ENCODE data around the gene PHF11.
"Not testable (repeated sequence)": the region's sequence is repeated elsewhere in the genome, so short reads cannot be mapped to it uniquely, and the experiment has no call there.

Gene PHF11

DNA sequence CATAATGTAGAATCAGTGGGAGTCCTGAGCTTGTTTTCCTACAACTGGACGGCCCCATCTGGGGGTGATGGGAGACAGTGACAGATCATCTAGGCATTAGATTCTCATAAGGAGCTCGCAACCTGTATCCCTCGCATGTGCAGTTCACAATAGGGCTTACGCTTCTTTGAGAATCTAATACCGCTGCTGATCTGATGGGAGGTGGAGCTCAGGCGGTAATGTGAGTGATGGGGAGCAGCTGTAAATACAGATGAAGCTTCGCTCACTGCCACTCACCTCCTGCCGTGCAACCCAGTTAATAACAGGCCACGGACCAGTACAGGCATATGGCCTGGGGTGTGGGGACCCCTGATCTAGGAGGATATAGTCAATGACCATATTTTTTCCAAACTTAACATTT is 50.8 kb downstream of the PHF11 start:
- no peak for DNase-seq (ENCODE audit: low read depth)

DNA sequence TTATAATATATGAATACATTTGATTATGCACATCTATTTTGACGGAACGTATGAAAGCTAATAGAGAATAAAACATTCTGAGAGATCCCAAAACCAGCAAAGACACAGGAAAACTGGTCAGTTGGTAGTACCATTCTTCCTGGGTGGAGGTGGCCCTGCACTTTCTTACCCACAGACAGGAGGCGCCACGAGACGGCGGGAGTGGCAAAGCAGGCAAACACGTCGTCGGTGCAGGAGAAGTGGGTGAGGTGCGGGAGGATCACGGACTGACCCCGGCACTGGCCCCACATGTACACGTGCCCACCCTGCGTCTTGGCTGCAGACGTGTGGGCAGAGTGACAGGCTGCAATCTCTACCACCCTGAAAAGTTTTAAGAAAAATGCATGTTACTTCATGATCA is 53.5 kb downstream of the PHF11 start:
- no peak for DNase-seq (ENCODE audit: low read depth)

DNA sequence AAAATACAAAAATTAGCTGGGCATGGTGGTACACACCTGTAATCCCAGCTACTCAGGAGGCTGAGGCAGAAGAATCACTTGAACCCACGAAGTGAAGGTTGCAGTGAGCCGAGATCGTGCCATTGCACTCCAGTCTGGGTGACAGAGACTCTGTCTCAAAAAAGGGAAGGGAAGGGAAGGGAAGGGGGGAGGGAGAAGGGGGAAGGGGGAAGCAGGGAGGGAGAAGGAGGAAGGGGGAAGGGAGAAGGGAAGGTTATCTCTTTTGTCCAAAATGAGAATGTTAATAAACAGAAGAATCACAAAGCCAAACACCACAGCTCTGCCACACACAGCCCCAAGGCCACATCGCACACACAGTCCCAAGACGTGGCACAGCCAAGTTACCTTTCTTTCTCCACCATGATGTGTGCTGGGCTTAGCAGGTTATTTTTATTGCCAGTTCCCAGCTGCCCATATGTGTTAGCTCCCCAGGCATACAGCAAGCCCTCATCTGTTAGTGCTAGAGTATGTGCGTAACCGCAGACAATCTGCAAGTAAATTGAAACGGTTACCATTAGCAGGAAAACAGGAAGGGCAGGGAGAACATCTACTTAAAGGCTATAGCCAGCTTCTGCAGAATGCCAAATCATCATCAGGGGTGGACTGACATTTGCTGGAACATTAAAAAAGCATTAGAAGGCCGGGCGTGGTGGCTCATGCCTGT is 55.3 kb downstream of the PHF11 start:
- no peak for DNase-seq (ENCODE audit: low read depth)

DNA sequence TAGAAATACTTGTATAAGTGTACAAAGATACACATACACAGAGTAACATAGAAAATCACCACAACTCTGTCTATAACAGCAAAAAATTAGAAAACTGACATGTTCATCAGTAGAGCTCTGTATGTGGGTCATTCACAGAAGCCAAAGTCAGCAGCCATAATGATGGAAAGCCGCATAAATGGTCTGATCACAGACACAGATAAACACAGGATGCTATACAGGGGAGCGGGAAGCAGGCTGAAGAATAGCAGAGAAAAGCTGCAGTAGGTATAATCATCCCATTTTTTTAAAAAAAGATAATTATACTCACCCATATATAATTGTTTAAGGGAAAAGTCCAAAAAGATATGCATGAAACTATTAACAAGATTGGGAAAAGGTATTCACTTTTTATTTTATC is 58.1 kb downstream of the PHF11 start:
- no peak for DNase-seq (ENCODE audit: low read depth)

DNA sequence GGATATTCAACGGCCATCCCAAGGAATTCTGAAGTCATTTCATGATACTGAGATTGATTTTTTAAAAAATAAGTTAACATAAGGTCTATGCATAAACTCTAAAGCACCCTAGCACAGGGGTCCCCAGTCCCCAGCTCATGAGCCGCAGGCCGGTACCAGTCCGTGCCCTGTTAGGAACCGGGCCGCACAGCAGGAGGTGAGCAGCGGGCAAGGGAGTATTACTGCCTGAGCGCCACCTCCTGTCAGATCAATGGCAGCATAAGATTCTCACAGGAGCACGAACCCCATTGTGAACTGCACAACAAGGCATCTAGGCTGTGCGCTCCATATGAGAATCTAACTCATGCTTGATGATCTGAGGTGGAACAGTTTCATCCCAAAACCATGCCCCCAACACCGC is 58.6 kb downstream of the PHF11 start:
- no peak for DNase-seq (ENCODE audit: low read depth)

DNA sequence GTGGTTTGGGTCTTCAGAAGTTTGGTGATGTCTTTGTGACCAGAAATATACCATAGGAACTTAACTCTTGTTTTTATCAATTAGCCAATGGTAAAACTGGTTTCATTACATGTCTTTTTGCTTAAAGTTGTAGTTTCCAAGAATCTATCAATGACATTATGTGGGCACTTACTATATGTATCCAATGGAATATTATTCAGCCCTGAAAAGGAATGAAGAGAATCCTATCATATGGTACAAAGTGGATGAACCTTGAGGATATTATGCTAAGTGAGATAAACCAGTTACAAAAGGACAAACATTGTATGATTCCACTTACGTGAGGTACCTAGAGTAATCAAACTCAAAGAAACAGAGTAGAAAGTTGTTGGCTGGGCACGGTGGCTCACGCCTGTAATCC is 63.3 kb downstream of the PHF11 start:
- DNase-seq (ENCODE audit: low read depth) = no peak

DNA sequence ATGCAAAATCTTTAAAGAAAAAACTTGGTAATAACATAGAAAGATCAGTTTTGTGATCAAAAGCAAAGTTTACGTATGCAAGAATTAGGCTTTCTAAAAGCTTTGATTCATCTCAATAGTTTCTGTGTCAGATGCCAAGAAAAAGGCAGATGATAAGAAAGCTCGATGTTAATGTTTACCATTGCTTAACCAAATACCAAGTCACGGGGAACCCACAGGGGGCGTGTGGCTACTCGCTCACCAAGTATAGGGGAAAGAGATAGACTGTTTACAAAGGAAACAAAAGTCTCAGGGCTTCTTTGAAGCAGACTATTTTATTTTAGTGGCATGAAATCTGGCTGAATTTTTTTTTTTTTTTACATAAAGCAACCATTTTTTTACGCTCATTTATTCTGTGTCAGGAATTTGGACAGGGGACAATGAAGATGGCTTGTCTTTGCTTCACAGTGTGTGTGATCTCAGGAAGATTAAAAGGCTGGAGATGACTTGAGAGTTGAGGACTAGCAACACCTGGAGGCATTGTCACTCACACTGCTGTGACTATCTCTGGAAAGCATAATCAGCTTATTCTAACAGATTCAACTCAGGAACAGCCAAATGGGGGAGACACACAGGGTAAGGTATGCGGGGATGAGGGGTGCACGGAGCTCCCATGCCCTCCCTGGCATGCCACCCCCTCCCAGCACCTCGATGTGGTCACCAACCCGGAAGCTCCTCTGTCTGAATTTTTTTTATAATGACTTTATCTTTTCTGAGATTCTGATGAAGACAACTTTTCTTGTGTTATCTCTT is 64.7 kb downstream of the PHF11 start:
- no peak for DNase-seq (ENCODE audit: low read depth)

DNA sequence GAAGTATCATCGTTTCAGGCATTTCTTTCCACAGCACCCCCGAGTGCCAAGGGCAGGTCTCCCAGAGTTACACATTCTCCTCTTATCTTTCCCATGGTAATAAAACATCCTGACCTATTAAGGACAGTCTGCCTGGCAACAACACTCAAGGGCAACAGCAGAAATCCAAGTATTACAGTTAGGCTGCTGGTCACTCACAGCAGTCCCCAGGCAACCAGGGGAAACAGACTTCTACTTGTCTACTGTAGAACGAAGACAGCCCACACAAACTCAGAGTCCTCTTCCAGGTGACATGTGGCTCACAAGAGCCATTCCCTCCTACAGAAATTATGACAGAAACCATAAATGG is 65.3 kb downstream of the PHF11 start:
- DNase-seq (ENCODE audit: low read depth) = no peak

DNA sequence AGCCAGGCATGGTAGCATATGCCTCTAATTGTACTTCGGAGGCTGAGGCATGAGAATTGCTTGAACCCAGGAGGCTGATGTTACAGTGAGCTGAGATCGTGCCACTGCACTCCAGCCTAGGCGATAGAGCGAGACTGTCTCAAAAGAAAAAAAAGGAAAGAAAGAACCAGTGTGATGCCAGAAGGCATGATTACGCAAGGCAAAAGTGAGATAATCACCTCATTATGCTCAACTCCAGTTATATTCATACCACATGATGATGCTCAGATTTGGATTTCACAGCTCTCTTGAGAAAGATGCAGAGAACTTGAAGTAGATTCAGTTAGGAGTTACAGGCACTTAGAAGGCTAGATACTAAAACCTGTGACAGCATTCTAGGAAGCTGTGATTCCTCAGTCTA is 67.8 kb downstream of the PHF11 start:
- no peak for DNase-seq (ENCODE audit: low read depth)

DNA sequence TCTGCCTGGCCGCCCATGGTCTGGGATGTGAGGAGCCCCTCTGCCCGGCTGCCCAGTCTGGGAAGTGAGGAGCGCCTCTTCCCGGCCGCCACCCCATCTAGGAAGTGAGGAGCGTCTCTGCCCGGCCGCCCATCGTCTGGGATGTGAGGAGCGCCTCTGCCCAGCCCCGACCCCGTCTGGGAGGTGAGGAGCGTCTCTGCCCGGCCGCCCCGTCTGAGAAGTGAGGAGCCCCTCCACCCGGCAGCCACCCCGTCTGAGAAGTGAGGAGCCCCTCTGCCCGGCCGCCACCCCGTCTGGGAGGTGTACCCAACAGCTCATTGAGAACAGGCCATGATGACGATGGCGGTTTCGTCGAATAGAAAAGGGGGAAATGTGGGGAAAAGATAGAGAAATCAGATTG is 69.7 kb downstream of the PHF11 start:
- DNase-seq (ENCODE audit: low read depth) = not testable (repeated sequence)

DNA sequence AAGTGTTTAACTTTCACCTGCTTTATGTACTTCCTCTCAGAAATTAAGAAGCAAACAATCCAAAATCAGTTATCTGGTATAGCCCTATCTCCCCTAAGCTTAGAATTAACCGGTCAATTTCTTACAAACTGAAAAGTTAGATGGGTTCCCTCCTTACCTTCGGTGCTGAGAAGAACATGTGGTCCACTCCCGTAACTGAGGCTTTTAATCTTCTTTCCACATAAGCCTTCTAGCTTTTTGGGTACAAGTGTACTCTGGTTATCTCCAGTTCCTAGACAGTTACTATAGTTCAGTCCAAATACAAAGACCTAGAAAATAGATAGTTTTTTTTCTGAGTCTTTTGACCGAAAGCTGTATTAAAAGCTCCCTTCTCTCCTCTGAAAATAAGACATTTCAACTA is 70.7 kb downstream of the PHF11 start:
- DNase-seq (ENCODE audit: low read depth) = no peak

DNA sequence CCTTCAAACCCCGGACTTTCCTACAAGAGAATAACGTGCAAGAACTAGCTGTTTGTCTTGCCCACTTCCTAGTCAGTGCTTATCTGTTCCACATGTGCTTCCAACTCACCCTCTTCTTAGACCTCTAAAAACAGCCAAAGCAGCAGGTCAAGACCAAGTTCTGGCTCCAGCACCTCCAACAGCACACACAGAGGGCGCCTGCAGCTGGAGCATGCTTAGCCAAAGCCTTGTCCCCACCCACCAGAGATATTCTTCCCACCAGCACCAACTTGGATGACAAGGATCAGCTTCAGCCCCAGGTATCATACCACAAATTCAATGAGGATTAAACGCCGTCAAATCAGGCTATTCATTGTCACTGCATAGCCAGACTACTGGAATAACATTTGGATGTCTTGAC is 71.7 kb downstream of the PHF11 start:
- no peak for DNase-seq (ENCODE audit: low read depth)

DNA sequence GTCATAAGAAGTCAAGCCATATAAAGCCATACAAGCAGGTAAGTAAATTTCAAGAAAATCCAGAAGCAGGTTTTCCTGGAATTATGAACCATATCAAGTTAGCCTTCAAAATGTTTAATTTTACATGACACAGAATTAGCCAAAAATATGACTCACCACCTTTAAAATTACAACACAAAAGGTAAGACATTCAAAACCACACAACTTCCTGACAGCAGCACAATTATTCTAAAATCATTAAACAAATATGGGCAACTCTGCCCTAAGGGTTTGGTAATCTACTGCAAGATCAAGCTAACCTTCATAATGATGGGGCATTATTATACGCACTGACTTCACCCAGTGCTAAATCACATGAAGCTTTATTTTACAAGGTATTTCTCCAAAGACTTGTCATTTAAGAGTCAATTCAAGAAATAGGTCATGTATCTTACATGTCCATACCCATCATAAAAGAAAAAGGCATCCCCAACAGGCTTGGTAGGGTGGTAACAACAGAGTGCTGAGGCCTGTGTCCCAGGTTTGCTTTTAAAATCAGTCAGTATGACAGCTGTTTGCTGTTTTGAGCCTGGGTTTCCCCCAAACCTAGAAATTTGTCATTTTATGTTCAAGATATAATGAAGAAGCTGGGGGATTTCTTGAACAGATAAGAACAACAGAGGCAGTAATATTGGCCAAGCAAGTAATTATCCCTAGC is 74.4 kb downstream of the PHF11 start:
- DNase-seq (ENCODE audit: low read depth) = no peak

DNA sequence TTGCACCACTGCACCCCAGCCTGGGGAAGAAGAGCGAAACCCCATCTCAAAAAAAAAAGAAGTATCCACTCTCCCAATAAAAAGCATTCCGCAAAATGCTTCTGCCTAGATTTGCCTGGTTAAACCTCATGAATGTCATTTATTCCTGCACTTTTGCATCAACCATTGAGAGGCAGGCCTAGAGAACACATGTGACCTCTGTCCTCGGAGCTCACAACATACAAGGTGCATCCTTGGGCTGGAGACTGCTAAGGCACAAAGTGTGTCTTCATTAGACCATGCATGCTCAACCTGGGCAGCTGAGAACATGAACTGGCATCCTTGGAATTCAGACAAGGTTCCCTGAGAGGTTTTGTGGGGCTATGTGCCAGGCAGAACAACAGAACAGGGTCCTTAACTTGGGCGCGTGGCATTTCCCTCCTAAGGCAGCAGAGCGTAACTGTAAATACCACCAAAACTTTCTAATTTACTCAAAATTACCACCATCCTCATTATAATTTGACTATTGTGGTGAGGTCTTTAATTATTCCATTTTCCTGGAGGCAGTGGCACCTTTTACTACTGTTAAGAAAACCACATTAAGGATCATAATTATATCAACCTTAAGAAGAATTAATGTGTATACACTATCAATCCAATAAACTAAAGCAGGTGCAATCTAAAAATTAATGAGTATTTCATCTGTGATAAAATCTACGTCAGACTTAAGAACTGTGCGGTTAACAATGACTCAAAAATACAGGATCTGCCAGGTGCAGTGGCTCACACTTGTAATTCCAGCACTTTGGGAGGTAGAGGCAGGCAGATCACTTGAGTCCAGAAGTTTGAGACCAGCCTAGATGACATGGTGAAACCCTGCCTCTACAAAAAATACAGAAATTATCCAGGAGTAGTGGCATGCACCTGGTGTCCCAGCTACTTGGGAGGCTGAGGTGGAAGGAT is 75.8 kb downstream of the PHF11 start:
- DNase-seq (ENCODE audit: low read depth) = no peak

Data from stimulated activated CD8-positive, alpha-beta memory T cell treated with anti-CD3 and anti-CD28 coated beads, Interleukin-12 subunit alpha, Interleukin-12 subunit beta, amount 100 ng/mL, for 4 hours (primary cell).